ENCODE data around the gene IDH3G. TPM values are rescaled to one million over a fixed set of nuclear protein-coding genes. Genes with fewer than 3 reads are reported as not detected.

The IDH3G gene
- polyA plus RNA-seq, 3 donors: 115 to 201 (median 130) TPM

DNA sequence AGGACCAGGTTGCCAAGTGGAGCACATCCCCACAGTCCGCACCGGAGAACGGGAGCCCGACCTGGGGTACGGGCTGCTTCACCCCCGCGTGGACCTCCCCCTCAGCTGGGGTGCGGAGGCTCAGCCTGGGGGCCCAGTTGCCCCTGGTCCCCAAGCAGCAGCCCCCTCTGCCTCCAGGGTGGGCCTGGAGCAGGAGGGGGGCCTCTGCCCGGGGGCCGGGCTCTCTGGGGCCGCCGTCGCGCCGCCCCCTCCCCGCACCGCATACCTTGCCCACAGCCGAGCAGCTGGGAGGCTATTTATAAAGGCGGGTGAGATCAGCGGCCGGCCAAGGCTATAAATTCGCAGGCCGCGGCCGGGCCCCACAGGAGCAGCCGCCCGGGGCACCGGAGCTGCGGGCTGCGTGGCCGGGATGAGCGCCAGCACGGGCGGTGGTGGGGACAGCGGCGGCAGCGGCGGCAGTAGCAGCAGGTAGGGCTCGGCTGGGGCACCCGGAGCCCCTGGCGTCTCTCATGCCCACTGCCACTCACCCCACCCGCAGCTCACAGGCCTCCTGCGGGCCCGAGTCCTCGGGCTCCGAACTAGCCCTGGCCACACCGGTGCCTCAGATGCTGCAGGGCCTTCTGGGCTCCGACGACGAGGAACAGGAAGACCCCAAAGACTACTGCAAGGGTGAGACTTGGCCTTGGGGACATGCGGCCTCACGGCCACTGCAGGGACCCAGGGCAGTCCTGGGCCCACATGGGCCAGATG is 13.3 kb downstream of the IDH3G start, which contains the start of gene SRPK3:
TSS of gene SRPK3 (plus strand) at position 364 of the 750 bp plus-strand sequence. CDS start at position 410, 46 bp downstream.
- TF ChIP-seq, protein P1, sequence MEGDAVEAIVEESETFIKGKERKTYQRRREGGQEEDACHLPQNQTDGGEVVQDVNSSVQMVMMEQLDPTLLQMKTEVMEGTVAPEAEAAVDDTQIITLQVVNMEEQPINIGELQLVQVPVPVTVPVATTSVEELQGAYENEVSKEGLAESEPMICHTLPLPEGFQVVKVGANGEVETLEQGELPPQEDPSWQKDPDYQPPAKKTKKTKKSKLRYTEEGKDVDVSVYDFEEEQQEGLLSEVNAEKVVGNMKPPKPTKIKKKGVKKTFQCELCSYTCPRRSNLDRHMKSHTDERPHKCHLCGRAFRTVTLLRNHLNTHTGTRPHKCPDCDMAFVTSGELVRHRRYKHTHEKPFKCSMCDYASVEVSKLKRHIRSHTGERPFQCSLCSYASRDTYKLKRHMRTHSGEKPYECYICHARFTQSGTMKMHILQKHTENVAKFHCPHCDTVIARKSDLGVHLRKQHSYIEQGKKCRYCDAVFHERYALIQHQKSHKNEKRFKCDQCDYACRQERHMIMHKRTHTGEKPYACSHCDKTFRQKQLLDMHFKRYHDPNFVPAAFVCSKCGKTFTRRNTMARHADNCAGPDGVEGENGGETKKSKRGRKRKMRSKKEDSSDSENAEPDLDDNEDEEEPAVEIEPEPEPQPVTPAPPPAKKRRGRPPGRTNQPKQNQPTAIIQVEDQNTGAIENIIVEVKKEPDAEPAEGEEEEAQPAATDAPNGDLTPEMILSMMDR (IDR thresholded peaks at IDR 0.05): no peak
- H3K9me3 Mint-ChIP-seq: peaks cover 0 to 8% (median 2%) of the 10 kb centered on the region in 7 donors
- intact Hi-C loops (cut with micrococcal nuclease): no loop called here
- Histone ChIP-seq H3K79me2 (ENCODE audit: insufficient read depth, low read length) (no peaks in the 10 kb centered on the region), H3K9me3 (replicated peaks in 1 of 2; ENCODE audit: control insufficient read depth in 1 of 2, insufficient read depth in 1 of 2, low read length in 2 of 2) (no peaks in the 10 kb centered on the region), H4K20me1 (ENCODE audit: insufficient read depth, low read length) (no peaks in the 10 kb centered on the region), H3K4me3 (replicated peaks in 1 of 3; ENCODE audit: low read depth in 2 of 3, low read length in 3 of 3) (no peak within 1 kb of the TSS), H3K27ac (ENCODE audit: low read depth in 1 of 2, low read length in 2 of 2) (no peak within 1 kb of the TSS), H2AFZ (ENCODE audit: insufficient read depth, low read depth, low read length, poor library complexity, severe bottlenecking) (no peak within 1 kb of the TSS), H3K27me3 (ENCODE audit: control insufficient read depth in 2 of 2, insufficient read depth in 2 of 2, low read length in 2 of 2) (peaks cover 0 to 23% of the 10 kb centered on the region in 2 donors), H3K4me2 (replicated peaks; ENCODE audit: extremely low read depth, low read length, poor library complexity, severe bottlenecking) (no peak within 1 kb of the TSS), H3K36me3 (replicated peaks in 1 of 2; ENCODE audit: control insufficient read depth in 1 of 2, insufficient read depth in 2 of 2, low read length in 2 of 2) (peaks cover 6 to 8% of the 10 kb centered on the region in 2 donors), H3K9ac (ENCODE audit: insufficient read depth, low read length, poor library complexity, severe bottlenecking) (no peak within 1 kb of the TSS), H3K4me1 (ENCODE audit: control insufficient read depth in 1 of 2, insufficient read depth in 2 of 2, low read length in 2 of 2) (no peaks in the 10 kb centered on the region)
- peaks cover 15 to 28% (median 18%) of the 10 kb centered on the region in 3 donors for H3K27me3 Mint-ChIP-seq (ENCODE audit: low read depth in 3 of 3)
- H3K4me1 Mint-ChIP-seq: no peaks in the 10 kb centered on the region
- peak within 1 kb of the TSS in 1 of 2 donors; percentile 59 for H3K4me3 Mint-ChIP-seq
- DNase-seq: no peak
- H3K36me3 Mint-ChIP-seq: peaks cover 10 to 13% of the 10 kb centered on the region in 2 donors
- 47% methylated on average over 15 of the region's 52 CpGs for WGBS (ENCODE audit: insufficient coverage)
- peak within 1 kb of the TSS in 1 of 7 donors; percentile 54 for H3K27ac Mint-ChIP-seq

GRCh38 chrX:153779891-153780677 is 14.1 kb downstream of the IDH3G start:
- peaks cover 0 to 23% of the 10 kb centered on the region in 2 donors for H3K27me3 ChIP-seq (ENCODE audit: control insufficient read depth in 2 of 2, insufficient read depth in 2 of 2, low read length in 2 of 2)

More at GRCh38 chrX:153779891-153780677, 14.1 kb downstream of the IDH3G start:
- 78% methylated on average over 7 of the region's 18 CpGs for WGBS (ENCODE audit: insufficient coverage)
- H3K9ac ChIP-seq (ENCODE audit: insufficient read depth, low read length, poor library complexity, severe bottlenecking): no peak overlapping the region
- Mint-ChIP-seq H3K4me1 (no peaks in the 10 kb centered on the region), H3K27me3 (ENCODE audit: low read depth in 3 of 3) (peaks cover 15 to 28% (median 18%) of the 10 kb centered on the region in 3 donors), H3K27ac (peak overlapping the region in 1 of 7 donors; percentile 24), H3K36me3 (peaks cover 6% of the 10 kb centered on the region in 2 donors), H3K4me3 (peak overlapping the region in 1 of 2 donors; percentile 59), H3K9me3 (peaks cover 0 to 13% (median 2%) of the 10 kb centered on the region in 7 donors)
- no peaks in the 10 kb centered on the region for H3K4me1 ChIP-seq (ENCODE audit: control insufficient read depth in 1 of 2, insufficient read depth in 2 of 2, low read length in 2 of 2)
- H3K79me2 ChIP-seq (ENCODE audit: insufficient read depth, low read length): no peaks in the 10 kb centered on the region
- intact Hi-C loops (cut with micrococcal nuclease): no loop called here
- H2AFZ ChIP-seq (ENCODE audit: insufficient read depth, low read depth, low read length, poor library complexity, severe bottlenecking): no peak overlapping the region
- no peak overlapping the region for H3K4me3 ChIP-seq (replicated peaks in 1 of 3; ENCODE audit: low read depth in 2 of 3, low read length in 3 of 3)
- H4K20me1 ChIP-seq (ENCODE audit: insufficient read depth, low read length): no peaks in the 10 kb centered on the region
- DNase-seq: no peak
- no peaks in the 10 kb centered on the region for H3K9me3 ChIP-seq (replicated peaks in 1 of 2; ENCODE audit: control insufficient read depth in 1 of 2, insufficient read depth in 1 of 2, low read length in 2 of 2)
- no peak overlapping the region for H3K4me2 ChIP-seq (replicated peaks; ENCODE audit: extremely low read depth, low read length, poor library complexity, severe bottlenecking)
- no peak overlapping the region for H3K27ac ChIP-seq (ENCODE audit: low read depth in 1 of 2, low read length in 2 of 2)
- peaks cover 0 to under 1% of the 10 kb centered on the region in 2 donors for H3K36me3 ChIP-seq (replicated peaks in 1 of 2; ENCODE audit: control insufficient read depth in 1 of 2, insufficient read depth in 2 of 2, low read length in 2 of 2)
- TF ChIP-seq, protein P1 (IDR thresholded peaks at IDR 0.05): no peak
